Lower leg skin (tissue), 4 donors: Measurements from ENCODE around the gene SCUBE1. TPM values are rescaled to one million over a fixed set of nuclear protein-coding genes. Genes with fewer than 3 reads are reported as not detected.

Source experiments
- DNase-seq, 2 donors: peaks; one replicate each; pipeline ENCODE4 v3.0.0-alpha.2; 2019; ENCODE audit warnings: low spot score in 2 of 2
- H3K4me3 ChIP-seq: fragments of 200-600 bp; sonication (generic); 2 replicates; pipeline ENCODE4 v1.5.1; 2017; ENCODE audit warnings: mild to moderate bottlenecking, low read depth; ENCODE audit not compliant: poor library complexity, severe bottlenecking
- POLR2A ChIP-seq, 2 donors: fragments of 450-650 bp; IDR thresholded peaks; one replicate each; pipeline ENCODE4 v1.6.1; 2016 to 2017; ENCODE audit warnings: antibody characterized with exemption in 2 of 2, mild to moderate bottlenecking in 1 of 2, moderate library complexity in 1 of 2
- WGBS, 2 donors: methylation state at CpG; one replicate each; pipeline ENCODE4 v1.1.5; 2018; 5-methylcytosine and 5-hydroxymethylcytosine counted together
- intact Hi-C: fragments of 100-400 bp; cut with DNase I; formaldehyde crosslinking; loops from one replicate; pipeline ENCODE4 v1.15.0; 2023; ENCODE audit warnings: low total_unique reads
- total RNA-seq, 4 donors: library from RNA; depleted of rRNA; stranded (reverse); fragments of >200 nt; gene quantifications; one replicate each; pipeline ENCODE4 v1.1.0, GENCODE V29; 2016
- TF ChIP-seq, protein P1 (sequence below), 3 donors: fragments of 450-650 bp; IDR thresholded peaks; one replicate each; pipeline ENCODE4 v1.5.1; 2016; ENCODE audit warnings: antibody characterized with exemption in 3 of 3, mild to moderate bottlenecking in 3 of 3, moderate library complexity in 2 of 3

The SCUBE1 gene
- total RNA-seq, 4 donors from 2014 or later, result 0.20 to 1.1 (median 0.28) TPM

DNA sequence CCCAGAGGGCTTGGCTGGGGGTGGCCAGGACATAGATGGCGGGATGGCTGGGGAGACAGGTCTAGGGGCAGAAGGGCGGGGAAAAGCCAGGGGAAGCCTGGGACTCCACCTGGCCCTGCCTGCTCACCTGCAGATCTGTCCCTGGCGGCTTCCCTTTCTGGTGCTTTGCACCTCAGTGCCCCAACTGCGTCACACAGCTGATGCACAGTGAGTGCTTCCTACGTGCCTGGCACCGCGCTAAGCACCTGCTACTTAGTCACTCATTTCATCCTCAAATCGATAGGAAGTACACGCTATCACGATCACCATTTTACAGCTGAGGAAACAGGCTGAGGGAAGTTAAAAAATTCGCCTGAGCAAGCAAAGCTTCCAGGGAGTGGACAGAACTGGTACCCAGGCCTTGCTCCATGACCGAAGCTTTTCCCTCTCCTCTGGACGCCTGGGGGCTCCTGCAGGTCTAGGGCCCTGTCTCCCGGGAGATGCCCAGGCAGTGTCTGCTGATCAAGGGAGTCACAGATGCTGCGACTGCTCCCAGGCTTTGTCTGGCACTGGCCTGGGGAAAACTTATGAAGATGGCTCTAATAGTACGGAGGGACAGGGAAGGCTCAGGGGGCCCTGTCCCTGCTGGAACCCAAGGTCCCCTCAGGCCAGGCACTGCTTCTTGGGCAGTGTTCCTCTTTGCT, 93.2 kb downstream of the SCUBE1 start:
- no peak for DNase-seq
- no peak overlapping the region for H3K4me3 ChIP-seq
- no peak for TF ChIP-seq POLR2A (IDR thresholded peaks at IDR 0.05)
- TF ChIP-seq, protein P1, sequence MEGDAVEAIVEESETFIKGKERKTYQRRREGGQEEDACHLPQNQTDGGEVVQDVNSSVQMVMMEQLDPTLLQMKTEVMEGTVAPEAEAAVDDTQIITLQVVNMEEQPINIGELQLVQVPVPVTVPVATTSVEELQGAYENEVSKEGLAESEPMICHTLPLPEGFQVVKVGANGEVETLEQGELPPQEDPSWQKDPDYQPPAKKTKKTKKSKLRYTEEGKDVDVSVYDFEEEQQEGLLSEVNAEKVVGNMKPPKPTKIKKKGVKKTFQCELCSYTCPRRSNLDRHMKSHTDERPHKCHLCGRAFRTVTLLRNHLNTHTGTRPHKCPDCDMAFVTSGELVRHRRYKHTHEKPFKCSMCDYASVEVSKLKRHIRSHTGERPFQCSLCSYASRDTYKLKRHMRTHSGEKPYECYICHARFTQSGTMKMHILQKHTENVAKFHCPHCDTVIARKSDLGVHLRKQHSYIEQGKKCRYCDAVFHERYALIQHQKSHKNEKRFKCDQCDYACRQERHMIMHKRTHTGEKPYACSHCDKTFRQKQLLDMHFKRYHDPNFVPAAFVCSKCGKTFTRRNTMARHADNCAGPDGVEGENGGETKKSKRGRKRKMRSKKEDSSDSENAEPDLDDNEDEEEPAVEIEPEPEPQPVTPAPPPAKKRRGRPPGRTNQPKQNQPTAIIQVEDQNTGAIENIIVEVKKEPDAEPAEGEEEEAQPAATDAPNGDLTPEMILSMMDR (IDR thresholded peaks at IDR 0.05), result no peak
- intact Hi-C loops, result loop anchor here (10.0 kb wide), 1 partner anchor 105 kb away; no protein-coding TSS in a partner anchor
- 87 to 92% methylated on average over 16 of the region's 16 CpGs for WGBS, 2 donors

DNA sequence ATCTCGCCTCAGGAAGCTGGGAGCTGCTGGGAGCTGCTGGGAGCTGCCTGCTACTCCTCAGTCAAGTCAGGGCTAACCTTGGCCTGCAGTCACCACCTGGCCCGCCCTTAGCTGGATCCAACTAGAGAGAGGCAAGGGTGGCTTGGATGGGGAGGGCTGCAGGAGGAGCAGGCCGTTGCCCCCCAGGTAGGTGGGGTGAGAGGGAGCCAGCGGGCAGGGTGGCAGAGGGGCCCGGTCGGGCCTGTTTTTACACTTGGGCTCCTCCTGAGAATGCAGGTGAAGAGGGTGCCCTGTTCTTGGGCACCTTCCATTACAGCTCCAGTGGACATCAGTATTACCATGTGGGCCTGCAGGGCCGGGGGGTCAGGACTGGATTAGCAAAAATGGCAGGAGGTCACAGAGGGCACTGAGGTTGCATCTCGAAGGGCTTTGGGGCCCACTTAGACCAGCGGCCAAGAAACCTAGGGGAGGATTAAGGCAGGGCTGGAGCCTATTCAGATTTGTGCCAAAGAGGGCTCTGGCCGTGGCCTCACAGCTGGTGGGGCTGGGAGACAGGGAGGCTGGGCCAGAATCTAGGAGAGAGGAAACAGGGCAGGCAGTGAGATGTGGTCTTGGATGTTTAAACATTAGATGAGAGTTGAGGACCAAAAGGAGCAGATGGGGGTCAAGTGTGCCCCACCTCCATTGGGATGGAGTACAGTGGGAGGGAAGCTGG, 95.5 kb downstream of the SCUBE1 start:
- DNase-seq, result no peak
- WGBS, 2 donors, result 90 to 92% methylated on average over 10 of the region's 10 CpGs
- H3K4me3 ChIP-seq, result no peak overlapping the region
- TF ChIP-seq, protein P1 (IDR thresholded peaks at IDR 0.05), result no peak
- TF ChIP-seq POLR2A (IDR thresholded peaks at IDR 0.05), result no peak
- intact Hi-C loops, result loop anchor here (10.0 kb wide), 1 partner anchor 107 kb away; no protein-coding TSS in a partner anchor

DNA sequence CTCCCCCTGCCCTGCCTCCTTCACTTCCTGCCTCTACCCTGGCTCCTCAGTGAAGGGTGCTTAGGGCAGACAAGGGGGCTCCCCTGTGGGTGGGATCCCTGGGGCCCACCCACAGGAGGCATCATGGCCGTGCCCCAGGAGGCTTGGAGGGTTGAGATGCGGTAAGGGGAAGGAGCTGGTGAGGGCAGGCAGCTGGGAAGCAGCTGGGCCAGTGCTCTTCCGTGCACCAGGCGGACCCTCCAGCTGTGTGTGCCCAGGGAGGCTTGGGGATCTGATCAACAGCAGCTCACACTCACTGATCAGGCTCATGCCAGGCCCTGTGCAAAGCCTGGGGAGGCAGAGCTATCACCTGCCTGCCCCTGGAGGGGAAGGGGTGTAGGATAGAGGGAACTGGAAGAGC, 97.0 kb downstream of the SCUBE1 start:
- DNase-seq, result no peak
- TF ChIP-seq POLR2A (IDR thresholded peaks at IDR 0.05), result no peak
- TF ChIP-seq, protein P1 (IDR thresholded peaks at IDR 0.05), result no peak
- intact Hi-C loops, result loop anchor here (10.0 kb wide), 1 partner anchor 109 kb away; no protein-coding TSS in a partner anchor
- no peak overlapping the region for H3K4me3 ChIP-seq
- WGBS, 2 donors, result 77 to 93% methylated on average over 3 to 4 of the region's 4 CpGs

DNA sequence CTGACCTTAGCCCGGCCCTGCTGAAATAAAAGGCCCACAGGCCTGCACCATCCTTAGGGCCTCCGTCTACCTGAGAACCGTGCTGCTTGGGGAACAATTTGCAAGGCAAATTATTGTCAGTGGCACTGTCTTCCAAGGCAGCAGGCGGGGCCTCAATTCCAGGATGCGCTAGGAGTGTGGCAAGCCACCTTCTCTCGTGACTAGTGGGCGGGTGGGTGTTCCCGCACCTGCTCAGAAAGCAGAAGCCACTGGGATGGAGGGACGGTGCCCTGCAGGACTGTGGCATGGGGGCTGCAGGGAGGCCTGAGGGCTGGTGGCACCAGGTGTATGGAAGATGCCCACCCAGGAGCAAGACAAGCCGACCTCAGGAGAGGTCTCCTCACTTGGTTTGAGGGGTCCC, 97.5 kb downstream of the SCUBE1 start:
- 83 to 85% methylated on average over 10 of the region's 10 CpGs for WGBS, 2 donors
- intact Hi-C loops, result loop anchor here (10.0 kb wide), 1 partner anchor 109 kb away; no protein-coding TSS in a partner anchor
- TF ChIP-seq, protein P1 (IDR thresholded peaks at IDR 0.05), result no peak
- TF ChIP-seq POLR2A (IDR thresholded peaks at IDR 0.05), result no peak

DNA sequence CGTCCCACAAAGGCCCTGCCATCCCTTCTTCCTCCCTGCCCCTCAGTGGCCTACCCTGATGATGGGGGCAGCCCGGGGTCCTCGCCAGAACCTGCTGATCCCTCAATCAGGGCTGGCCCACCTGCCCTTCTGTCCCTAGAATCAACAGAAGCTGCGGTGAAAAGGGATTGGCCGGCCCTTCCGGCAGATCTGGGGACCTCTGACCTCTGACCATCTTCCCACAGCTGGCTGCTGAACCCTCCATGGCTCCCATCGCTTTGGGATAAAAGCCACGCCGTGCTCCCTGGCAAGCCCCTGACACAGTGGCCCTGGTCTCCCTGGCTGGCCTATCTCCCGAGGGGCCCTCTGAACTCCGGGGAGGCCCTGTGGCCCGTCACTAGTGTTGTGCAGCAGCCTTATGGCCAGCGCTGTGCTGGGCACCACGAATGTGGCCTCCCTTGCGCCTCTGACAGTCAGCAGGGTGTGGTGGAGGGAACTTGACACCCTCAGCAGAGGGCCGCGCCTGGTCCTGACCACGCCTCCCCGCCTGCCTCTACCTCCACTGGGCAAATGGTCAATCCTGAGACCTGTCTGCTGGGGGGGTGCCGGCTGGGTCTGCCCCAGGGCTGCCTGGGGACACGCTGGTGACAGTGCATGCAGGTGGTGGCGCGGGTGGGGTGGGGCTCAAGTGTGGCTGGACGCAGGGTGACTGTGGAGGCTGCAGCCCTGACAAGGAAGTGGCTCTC, 98.2 kb downstream of the SCUBE1 start:
- WGBS, 2 donors, result 88 to 91% methylated on average over 22 to 23 of the region's 24 CpGs
- no peak for DNase-seq
- intact Hi-C loops, result loop anchor here (10.0 kb wide), 1 partner anchor 110 kb away; no protein-coding TSS in a partner anchor
- H3K4me3 ChIP-seq, result no peak overlapping the region
- no peak for TF ChIP-seq POLR2A (IDR thresholded peaks at IDR 0.05)
- TF ChIP-seq, protein P1 (IDR thresholded peaks at IDR 0.05), result no peak

More for the DNA sequence above, 97.5 kb downstream of the SCUBE1 start:
- DNase-seq, result no peak
- H3K4me3 ChIP-seq, result no peak overlapping the region
